Activated CD8-positive, alpha-beta T cell treated with anti-CD3 and anti-CD28 coated beads, Interleukin-2, amount 10 ng/mL, durations not matched to agents 7 days and 5 days (primary cell): ENCODE results near the gene RASSF5. TPM values are rescaled to one million over a fixed set of nuclear protein-coding genes. Genes with fewer than 3 reads are reported as not detected.
A peak's percentile ranks its signal among the peaks of the same experiment; 100 is the strongest.

Experiments used
- ATAC-seq: fragments of 150-1000 bp; cut with Tn5 transposase; one replicate; pipeline ENCODE4 v1.10.0; 2021; ENCODE audit warnings: moderate library complexity
- CTCF ChIA-PET: fragments of 350-600 bp; sonication (Branson Sonifier 250); formaldehyde crosslinking; loops from one replicate; lab custom pipeline; 2021; ENCODE audit warnings: antibody characterized with exemption; lab: Charles Lee
- POLR2A ChIA-PET: fragments of 350-600 bp; sonication (Branson Sonifier 250); formaldehyde crosslinking; loops from one replicate; lab custom pipeline; 2021; ENCODE audit warnings: antibody characterized with exemption; lab: Charles Lee
- DNase-seq: peaks from one replicate; pipeline ENCODE4 v3.0.0-alpha.2; 2020
- H3K27ac Mint-ChIP-seq: one replicate; pipeline ENCODE4 v1.8.0; 2021; ENCODE audit warnings: mild to moderate bottlenecking, mixed read lengths
- H3K27me3 Mint-ChIP-seq: one replicate; pipeline ENCODE4 v1.8.0; 2021; ENCODE audit warnings: low read depth, mixed read lengths
- H3K36me3 Mint-ChIP-seq: one replicate; pipeline ENCODE4 v1.8.0; 2021; ENCODE audit warnings: low read depth, mixed read lengths
- H3K4me1 Mint-ChIP-seq: one replicate; pipeline ENCODE4 v1.8.0; 2021; ENCODE audit warnings: low read depth, mixed read lengths
- H3K4me3 Mint-ChIP-seq: one replicate; pipeline ENCODE4 v1.8.0; 2021; ENCODE audit warnings: mild to moderate bottlenecking, mixed read lengths
- H3K9me3 Mint-ChIP-seq: one replicate; pipeline ENCODE4 v1.8.0; 2022; ENCODE audit warnings: mixed read lengths; ENCODE audit not compliant: insufficient read depth
- total RNA-seq, 2 experiments: library from RNA; stranded (reverse); gene quantifications; one replicate each; pipeline ENCODE4 v1.2.3, GENCODE V29; 2021

Gene RASSF5
- total RNA-seq, 2 experiments from 2014 or later = 192 to 195 TPM

- no peak for ATAC-seq
- H3K4me1 Mint-ChIP-seq = peaks cover 3% of the 10 kb centered on the region
- CTCF ChIA-PET = interaction anchor here (0.8 to 5.2 kb wide), 5 partner anchors 9 to 129 kb away, joined by 3 to 29 read pairs (median 6); no protein-coding TSS in a partner anchor
- H3K27ac Mint-ChIP-seq = no peak overlapping the region
- DNase-seq = no peak
- H3K9me3 Mint-ChIP-seq = no peaks in the 10 kb centered on the region
- no peaks in the 10 kb centered on the region for H3K27me3 Mint-ChIP-seq
- H3K36me3 Mint-ChIP-seq = no peaks in the 10 kb centered on the region
- H3K4me3 Mint-ChIP-seq = no peak overlapping the region
- POLR2A ChIA-PET = interaction anchor here (0.6 kb wide), 1 partner anchor 45 kb away, joined by 3 read pairs; no protein-coding TSS in a partner anchor
Observed at GRCh38 chr1:206535853-206536188, 28.5 kb downstream of the RASSF5 start.

- no peaks in the 10 kb centered on the region for H3K27me3 Mint-ChIP-seq
- no peaks in the 10 kb centered on the region for H3K9me3 Mint-ChIP-seq
- CTCF ChIA-PET = interaction anchor here (0.9 to 5.2 kb wide), 5 partner anchors 8 to 58 kb away, joined by 4 to 29 read pairs (median 6); no protein-coding TSS in a partner anchor
- POLR2A ChIA-PET = no interaction called here
- peaks cover 3% of the 10 kb centered on the region for H3K4me1 Mint-ChIP-seq
- no peak overlapping the region for H3K27ac Mint-ChIP-seq
- DNase-seq (no peak), ATAC-seq (no peak)
- H3K4me3 Mint-ChIP-seq = no peak overlapping the region
- no peaks in the 10 kb centered on the region for H3K36me3 Mint-ChIP-seq
Observed at GRCh38 chr1:206537141-206537540, 29.8 kb downstream of the RASSF5 start.

GRCh38 chr1:206538086-206538770, 30.9 kb downstream of the RASSF5 start:
- no peaks in the 10 kb centered on the region for H3K36me3 Mint-ChIP-seq
- ChIA-PET POLR2A (interaction anchor here (1.0 kb wide), 1 partner anchor 31 kb away, joined by 3 read pairs; the partner anchor contains the start of gene RASSF5), CTCF (interaction anchor here (1.8 to 9.7 kb wide), 2 partner anchors 11 to 42 kb away, joined by 4 to 431 read pairs; no protein-coding TSS in a partner anchor)
- H3K4me3 Mint-ChIP-seq = no peak overlapping the region
- H3K27ac Mint-ChIP-seq = no peak overlapping the region
- H3K4me1 Mint-ChIP-seq = peaks cover 3% of the 10 kb centered on the region
- no peaks in the 10 kb centered on the region for H3K9me3 Mint-ChIP-seq
- ATAC-seq (no peak), DNase-seq (no peak)
- H3K27me3 Mint-ChIP-seq = no peaks in the 10 kb centered on the region

- POLR2A ChIA-PET = interaction anchor here (1.0 to 2.5 kb wide), 2 partner anchors 12 to 32 kb away, joined by 3 to 9 read pairs; partner anchors contain the start of gene RASSF5
- no peak overlapping the region for H3K27ac Mint-ChIP-seq
- CTCF ChIA-PET = interaction anchor here (4.2 to 9.7 kb wide), 2 partner anchors 12 to 41 kb away, joined by 20 to 431 read pairs; no protein-coding TSS in a partner anchor
- DNase-seq (no peak), ATAC-seq (no peak)
- peaks cover 3% of the 10 kb centered on the region for H3K4me1 Mint-ChIP-seq
- H3K9me3 Mint-ChIP-seq = no peaks in the 10 kb centered on the region
- no peak overlapping the region for H3K4me3 Mint-ChIP-seq
- H3K27me3 Mint-ChIP-seq = no peaks in the 10 kb centered on the region
- no peaks in the 10 kb centered on the region for H3K36me3 Mint-ChIP-seq
Observed at GRCh38 chr1:206538901-206539640, 31.7 kb downstream of the RASSF5 start.

- ATAC-seq (no peak), DNase-seq (no peak)
- no peaks in the 10 kb centered on the region for H3K27me3 Mint-ChIP-seq
- H3K27ac Mint-ChIP-seq = no peak overlapping the region
- no peaks in the 10 kb centered on the region for H3K36me3 Mint-ChIP-seq
- ChIA-PET CTCF (interaction anchor here (1.0 to 9.7 kb wide), 6 partner anchors 11 to 123 kb away, joined by 3 to 431 read pairs (median 12); no protein-coding TSS in a partner anchor), POLR2A (interaction anchor here (0.6 to 2.5 kb wide), 2 partner anchors 11 to 71 kb away, joined by 4 to 9 read pairs; no protein-coding TSS in a partner anchor)
- no peaks in the 10 kb centered on the region for H3K9me3 Mint-ChIP-seq
- no peak overlapping the region for H3K4me3 Mint-ChIP-seq
- peaks cover 13% of the 10 kb centered on the region for H3K4me1 Mint-ChIP-seq
Observed at GRCh38 chr1:206540044-206540780, 32.9 kb downstream of the RASSF5 start.

- CTCF ChIA-PET = interaction anchor here (1.0 to 9.7 kb wide), 9 partner anchors 10 to 122 kb away, joined by 3 to 431 read pairs (median 4); no protein-coding TSS in a partner anchor
- Mint-ChIP-seq H3K4me3 (no peak overlapping the region), H3K27me3 (no peaks in the 10 kb centered on the region), H3K36me3 (no peaks in the 10 kb centered on the region), H3K27ac (no peak overlapping the region), H3K9me3 (no peaks in the 10 kb centered on the region), H3K4me1 (peaks cover 18% of the 10 kb centered on the region)
- ATAC-seq (no peak), DNase-seq (no peak)
- POLR2A ChIA-PET = interaction anchor here (2.5 kb wide), 1 partner anchor 10 kb away, joined by 9 read pairs; no protein-coding TSS in a partner anchor
Observed at GRCh38 chr1:206541236-206541833, 34.0 kb downstream of the RASSF5 start.

- Mint-ChIP-seq H3K4me3 (no peak overlapping the region), H3K27me3 (no peaks in the 10 kb centered on the region), H3K4me1 (peaks cover 20% of the 10 kb centered on the region), H3K27ac (peak overlapping the region; percentile 26), H3K9me3 (no peaks in the 10 kb centered on the region), H3K36me3 (no peaks in the 10 kb centered on the region)
- ATAC-seq (peak; percentile 81), DNase-seq (peak; percentile 85)
- ChIA-PET POLR2A (interaction anchor here (0.6 to 2.0 kb wide), 7 partner anchors 12 to 47 kb away, joined by 3 to 10 read pairs (median 4); no protein-coding TSS in a partner anchor), CTCF (interaction anchor here (0.6 to 9.7 kb wide), 33 partner anchors 7 to 265 kb away, joined by 3 to 431 read pairs (median 7); partner anchors contain the start of genes DYRK3, EIF2D and IKBKE)
Observed at GRCh38 chr1:206544562-206545257, 37.4 kb downstream of the RASSF5 start.

GRCh38 chr1:206545351-206545750, 38.0 kb downstream of the RASSF5 start:
- no peaks in the 10 kb centered on the region for H3K27me3 Mint-ChIP-seq
- ATAC-seq (peak; percentile 21), DNase-seq (no peak)
- no peak overlapping the region for H3K27ac Mint-ChIP-seq
- H3K4me1 Mint-ChIP-seq = peaks cover 22% of the 10 kb centered on the region
- no peak overlapping the region for H3K4me3 Mint-ChIP-seq
- no peaks in the 10 kb centered on the region for H3K36me3 Mint-ChIP-seq
- H3K9me3 Mint-ChIP-seq = no peaks in the 10 kb centered on the region
- CTCF ChIA-PET = interaction anchor here (0.6 to 9.7 kb wide), 32 partner anchors 10 to 264 kb away, joined by 3 to 431 read pairs (median 8); partner anchors contain the start of genes DYRK3, EIF2D and IKBKE
- POLR2A ChIA-PET = interaction anchor here (0.6 to 2.0 kb wide), 5 partner anchors 11 to 35 kb away, joined by 3 to 10 read pairs (median 6); no protein-coding TSS in a partner anchor

- ATAC-seq = no peak
- no peaks in the 10 kb centered on the region for H3K27me3 Mint-ChIP-seq
- peaks cover 36% of the 10 kb centered on the region for H3K4me1 Mint-ChIP-seq
- POLR2A ChIA-PET = interaction anchor here (0.9 to 1.4 kb wide), 3 partner anchors 9 to 40 kb away, joined by 3 to 4 read pairs (median 3); partner anchors contain the start of gene RASSF5
- no peaks in the 10 kb centered on the region for H3K36me3 Mint-ChIP-seq
- no peak overlapping the region for H3K4me3 Mint-ChIP-seq
- DNase-seq = no peak
- no peaks in the 10 kb centered on the region for H3K9me3 Mint-ChIP-seq
- H3K27ac Mint-ChIP-seq = no peak overlapping the region
- CTCF ChIA-PET = interaction anchor here (1.4 to 9.7 kb wide), 8 partner anchors 10 to 117 kb away, joined by 4 to 431 read pairs (median 36); partner anchors contain the start of gene EIF2D
Observed at GRCh38 chr1:206547104-206547503, 39.8 kb downstream of the RASSF5 start.

- DNase-seq (no peak), ATAC-seq (no peak)
- Mint-ChIP-seq H3K4me3 (no peak overlapping the region), H3K4me1 (peaks cover 56% of the 10 kb centered on the region), H3K27ac (no peak overlapping the region), H3K36me3 (no peaks in the 10 kb centered on the region), H3K27me3 (no peaks in the 10 kb centered on the region), H3K9me3 (no peaks in the 10 kb centered on the region)
- CTCF ChIA-PET = interaction anchor here (1.0 to 23.3 kb wide), 10 partner anchors 10 to 117 kb away, joined by 3 to 728 read pairs (median 12); partner anchors contain the start of genes DYRK3 and EIF2D
- POLR2A ChIA-PET = interaction anchor here (1.5 to 11.9 kb wide), 3 partner anchors 10 to 43 kb away, joined by 4 to 276 read pairs (median 9); partner anchors contain the start of gene RASSF5
Observed at GRCh38 chr1:206550446-206550845, 43.1 kb downstream of the RASSF5 start.
